Measurements from ENCODE around the gene CTNNAL1.

Gene CTNNAL1

DNA sequence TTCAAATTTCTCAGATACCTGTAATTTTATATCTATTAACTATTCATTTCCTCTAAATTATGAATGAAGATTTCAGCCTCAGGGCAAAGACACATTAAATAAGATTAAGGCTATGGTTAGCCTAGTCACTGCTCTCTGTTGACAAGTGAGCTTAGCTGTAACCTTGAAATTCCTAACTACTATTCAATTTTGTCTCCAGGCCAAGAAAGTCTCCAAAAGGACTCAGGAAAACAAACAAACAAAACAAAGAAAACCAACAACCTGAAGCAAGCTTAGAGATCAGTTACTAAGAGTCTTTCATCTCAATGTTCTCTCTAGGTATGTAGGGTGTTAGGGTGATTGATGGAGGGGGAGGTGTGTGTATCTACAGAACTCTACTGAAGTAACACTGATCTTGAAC is 9.6 kb upstream of the CTNNAL1 start:
- H3K36me3 ChIP-seq (ENCODE audit: insufficient read depth, low read length): peaks cover 23% of the 10 kb centered on the region; the same call in 1 of the 2 replicates

DNA sequence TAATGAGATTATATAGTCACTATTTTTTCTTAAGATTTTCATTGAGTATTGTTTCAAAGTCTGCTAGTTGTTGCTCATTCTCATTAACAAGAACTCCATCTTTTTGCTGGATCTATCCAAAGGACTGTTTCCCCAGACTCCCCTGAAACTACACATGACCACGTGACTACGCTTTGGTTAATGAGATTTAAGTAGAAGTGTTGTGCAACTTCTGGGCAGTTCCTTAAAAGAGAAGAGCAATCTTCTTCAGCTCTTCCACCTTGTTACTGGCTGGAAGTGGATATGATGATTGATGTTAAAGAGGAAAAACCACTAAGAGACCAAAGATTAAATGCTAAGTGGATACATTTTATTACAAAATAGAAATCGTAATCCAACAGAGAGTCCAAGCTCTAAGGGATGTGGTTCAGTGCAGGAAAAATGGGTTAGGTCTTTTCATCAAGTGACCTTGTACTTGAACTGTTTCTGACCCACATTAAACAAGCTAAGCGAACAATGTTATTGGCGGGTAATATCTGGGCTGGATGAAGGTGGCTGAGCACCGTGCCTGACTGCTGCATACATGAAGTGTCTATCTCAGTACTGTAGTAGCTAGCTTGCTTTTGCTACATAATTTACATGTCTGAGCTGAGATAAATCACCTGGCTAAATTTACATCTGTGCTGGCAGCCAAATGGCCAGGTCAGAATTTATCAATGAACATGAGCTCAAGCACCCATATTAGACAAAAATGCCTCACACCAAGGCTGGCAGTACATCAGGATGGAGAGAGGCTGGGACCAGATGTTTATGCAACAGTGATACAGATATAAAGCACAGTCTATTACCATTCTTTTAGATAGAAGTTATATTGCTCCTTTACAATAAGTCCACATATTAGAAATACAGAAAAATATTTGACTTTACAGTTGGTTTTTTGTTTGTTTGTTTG is 7.5 kb upstream of the CTNNAL1 start:
- no peak overlapping the region for H3K27ac ChIP-seq (ENCODE audit: low read depth, low read length, poor library complexity, severe bottlenecking)
- no peak overlapping the region for H3K4me3 ChIP-seq (ENCODE audit: low read depth, low read length, poor library complexity, severe bottlenecking)
- H3K79me2 ChIP-seq (ENCODE audit: insufficient read depth, low read length): no peaks in the 10 kb centered on the region
- no peak overlapping the region for H3K9ac ChIP-seq (ENCODE audit: low read length)
- H3K4me2 ChIP-seq (ENCODE audit: low read length): no peak overlapping the region
- H3K9me2 ChIP-seq (ENCODE audit: low read depth, low read length): no peaks in the 10 kb centered on the region
- peaks cover 23% of the 10 kb centered on the region; the same call in 1 of the 2 replicates for H3K36me3 ChIP-seq (ENCODE audit: insufficient read depth, low read length)
- H3K4me1 ChIP-seq (ENCODE audit: insufficient read depth, low read length, severe bottlenecking): peaks cover 5% of the 10 kb centered on the region
- no peak for TF ChIP-seq EZH2 (IDR thresholded peaks at IDR 0.05; ENCODE audit: borderline replicate concordance, low read length)
- TF ChIP-seq, protein P1, sequence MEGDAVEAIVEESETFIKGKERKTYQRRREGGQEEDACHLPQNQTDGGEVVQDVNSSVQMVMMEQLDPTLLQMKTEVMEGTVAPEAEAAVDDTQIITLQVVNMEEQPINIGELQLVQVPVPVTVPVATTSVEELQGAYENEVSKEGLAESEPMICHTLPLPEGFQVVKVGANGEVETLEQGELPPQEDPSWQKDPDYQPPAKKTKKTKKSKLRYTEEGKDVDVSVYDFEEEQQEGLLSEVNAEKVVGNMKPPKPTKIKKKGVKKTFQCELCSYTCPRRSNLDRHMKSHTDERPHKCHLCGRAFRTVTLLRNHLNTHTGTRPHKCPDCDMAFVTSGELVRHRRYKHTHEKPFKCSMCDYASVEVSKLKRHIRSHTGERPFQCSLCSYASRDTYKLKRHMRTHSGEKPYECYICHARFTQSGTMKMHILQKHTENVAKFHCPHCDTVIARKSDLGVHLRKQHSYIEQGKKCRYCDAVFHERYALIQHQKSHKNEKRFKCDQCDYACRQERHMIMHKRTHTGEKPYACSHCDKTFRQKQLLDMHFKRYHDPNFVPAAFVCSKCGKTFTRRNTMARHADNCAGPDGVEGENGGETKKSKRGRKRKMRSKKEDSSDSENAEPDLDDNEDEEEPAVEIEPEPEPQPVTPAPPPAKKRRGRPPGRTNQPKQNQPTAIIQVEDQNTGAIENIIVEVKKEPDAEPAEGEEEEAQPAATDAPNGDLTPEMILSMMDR (IDR thresholded peaks at IDR 0.05; ENCODE audit: low read length): no peak
- H2AFZ ChIP-seq (ENCODE audit: low read length): no peak overlapping the region
- H3K9me3 ChIP-seq (ENCODE audit: low read length): no peaks in the 10 kb centered on the region
- H4K20me1 ChIP-seq (ENCODE audit: insufficient read depth, low read length): no peaks in the 10 kb centered on the region
- no peaks in the 10 kb centered on the region for H3K27me3 ChIP-seq (ENCODE audit: insufficient read depth, low read length)
- H3F3A ChIP-seq (ENCODE audit: insufficient read depth, low read length): no peaks in the 10 kb centered on the region

More for the DNA sequence above, 9.6 kb upstream of the CTNNAL1 start:
- Histone ChIP-seq H3K9me3 (ENCODE audit: low read length) (no peaks in the 10 kb centered on the region), H3F3A (ENCODE audit: insufficient read depth, low read length) (no peaks in the 10 kb centered on the region), H3K27ac (ENCODE audit: low read depth, low read length, poor library complexity, severe bottlenecking) (no peak overlapping the region), H3K79me2 (ENCODE audit: insufficient read depth, low read length) (no peaks in the 10 kb centered on the region), H4K20me1 (ENCODE audit: insufficient read depth, low read length) (no peaks in the 10 kb centered on the region), H2AFZ (ENCODE audit: low read length) (no peak overlapping the region), H3K4me2 (ENCODE audit: low read length) (no peak overlapping the region), H3K9me2 (ENCODE audit: low read depth, low read length) (no peaks in the 10 kb centered on the region), H3K9ac (ENCODE audit: low read length) (no peak overlapping the region), H3K4me3 (ENCODE audit: low read depth, low read length, poor library complexity, severe bottlenecking) (no peak overlapping the region), H3K27me3 (ENCODE audit: insufficient read depth, low read length) (no peaks in the 10 kb centered on the region), H3K4me1 (ENCODE audit: insufficient read depth, low read length, severe bottlenecking) (peaks cover 2% of the 10 kb centered on the region)
- TF ChIP-seq, protein P1 (IDR thresholded peaks at IDR 0.05; ENCODE audit: low read length): no peak
- no peak for TF ChIP-seq EZH2 (IDR thresholded peaks at IDR 0.05; ENCODE audit: borderline replicate concordance, low read length)

DNA sequence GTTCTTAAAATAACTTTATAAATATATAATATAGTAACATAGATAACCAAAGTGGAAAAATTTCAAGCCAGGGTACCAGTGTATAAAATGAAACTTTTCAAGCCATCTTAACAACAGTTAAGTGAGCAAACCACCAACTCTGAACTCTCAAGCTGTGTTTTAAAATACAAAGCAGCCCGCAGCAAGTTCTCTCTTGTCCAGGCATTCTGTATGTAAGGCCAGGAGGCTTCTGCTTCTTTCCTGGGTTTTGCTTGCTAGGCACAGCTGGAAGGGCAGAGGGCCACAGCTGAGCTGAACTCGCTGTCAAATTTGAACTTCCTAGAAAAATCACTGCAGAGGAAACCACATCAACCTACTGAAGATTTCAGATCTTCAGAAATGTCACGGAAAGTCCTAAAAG is 6.8 kb upstream of the CTNNAL1 start:
- Histone ChIP-seq H3K9ac (ENCODE audit: low read length) (no peak overlapping the region), H3K27ac (ENCODE audit: low read depth, low read length, poor library complexity, severe bottlenecking) (no peak overlapping the region), H3K79me2 (ENCODE audit: insufficient read depth, low read length) (no peaks in the 10 kb centered on the region), H2AFZ (ENCODE audit: low read length) (no peak overlapping the region), H3K9me3 (ENCODE audit: low read length) (no peaks in the 10 kb centered on the region), H3K4me3 (ENCODE audit: low read depth, low read length, poor library complexity, severe bottlenecking) (no peak overlapping the region), H3K27me3 (ENCODE audit: insufficient read depth, low read length) (no peaks in the 10 kb centered on the region), H4K20me1 (ENCODE audit: insufficient read depth, low read length) (no peaks in the 10 kb centered on the region), H3K4me2 (ENCODE audit: low read length) (no peak overlapping the region), H3F3A (ENCODE audit: insufficient read depth, low read length) (no peaks in the 10 kb centered on the region), H3K4me1 (ENCODE audit: insufficient read depth, low read length, severe bottlenecking) (peaks cover 5% of the 10 kb centered on the region), H3K36me3 (ENCODE audit: insufficient read depth, low read length) (peaks cover 23% of the 10 kb centered on the region; the same call in 1 of the 2 replicates), H3K9me2 (ENCODE audit: low read depth, low read length) (no peaks in the 10 kb centered on the region)
- TF ChIP-seq EZH2 (IDR thresholded peaks at IDR 0.05; ENCODE audit: borderline replicate concordance, low read length): no peak
- TF ChIP-seq, protein P1 (IDR thresholded peaks at IDR 0.05; ENCODE audit: low read length): no peak

All from OCI-LY1 (cell line).